Neural progenitor cell (in vitro differentiated cells): ENCODE measurements around the gene LYRM1.

Experiments
- EZH2phosphoT487 ChIP-seq: fragments of 200-600 bp; sonication (generic); IDR thresholded peaks from 2 replicates; pipeline ENCODE4 v1.6.1; 2017; ENCODE audit warnings: antibody characterized with exemption
- TF ChIP-seq, protein P1 (sequence below): fragments of 200-600 bp; sonication (generic); IDR thresholded peaks from 2 replicates; pipeline ENCODE4 v1.5.1; 2017; ENCODE audit warnings: antibody characterized with exemption, mild to moderate bottlenecking

- TF ChIP-seq EZH2phosphoT487 = no peak
- TF ChIP-seq, protein P1, sequence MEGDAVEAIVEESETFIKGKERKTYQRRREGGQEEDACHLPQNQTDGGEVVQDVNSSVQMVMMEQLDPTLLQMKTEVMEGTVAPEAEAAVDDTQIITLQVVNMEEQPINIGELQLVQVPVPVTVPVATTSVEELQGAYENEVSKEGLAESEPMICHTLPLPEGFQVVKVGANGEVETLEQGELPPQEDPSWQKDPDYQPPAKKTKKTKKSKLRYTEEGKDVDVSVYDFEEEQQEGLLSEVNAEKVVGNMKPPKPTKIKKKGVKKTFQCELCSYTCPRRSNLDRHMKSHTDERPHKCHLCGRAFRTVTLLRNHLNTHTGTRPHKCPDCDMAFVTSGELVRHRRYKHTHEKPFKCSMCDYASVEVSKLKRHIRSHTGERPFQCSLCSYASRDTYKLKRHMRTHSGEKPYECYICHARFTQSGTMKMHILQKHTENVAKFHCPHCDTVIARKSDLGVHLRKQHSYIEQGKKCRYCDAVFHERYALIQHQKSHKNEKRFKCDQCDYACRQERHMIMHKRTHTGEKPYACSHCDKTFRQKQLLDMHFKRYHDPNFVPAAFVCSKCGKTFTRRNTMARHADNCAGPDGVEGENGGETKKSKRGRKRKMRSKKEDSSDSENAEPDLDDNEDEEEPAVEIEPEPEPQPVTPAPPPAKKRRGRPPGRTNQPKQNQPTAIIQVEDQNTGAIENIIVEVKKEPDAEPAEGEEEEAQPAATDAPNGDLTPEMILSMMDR = no peak
Measured at GRCh38 chr16:20949660-20950059, 49.1 kb downstream of the LYRM1 start.
